22Rv1 (cell line): ENCODE data around the gene CIB2.

ENCODE experiments used
- H3K27ac ChIP-seq: fragments of 450-650 bp; 2 replicates; pipeline ENCODE4 v1.5.1; 2017
- CTCF ChIP-seq: fragments of 450-650 bp; IDR thresholded peaks from 2 replicates; pipeline ENCODE4 v1.5.1; 2017; ENCODE audit warnings: mild to moderate bottlenecking
- ZFX ChIP-seq: fragments of 450-650 bp; IDR thresholded peaks from 2 replicates; pipeline ENCODE4 v1.6.1; 2017; ENCODE audit warnings: antibody characterized with exemption, borderline replicate concordance

The CIB2 gene

GRCh38 chr15:78133801-78134200 is 2.6 kb upstream of the CIB2 start:
- TF ChIP-seq ZFX (no peak), CTCF (no peak)
- H3K27ac ChIP-seq = no peak overlapping the region

GRCh38 chr15:78130466-78131294 is 565 bp downstream of the CIB2 start:
- peak overlapping the region; percentile 53 for H3K27ac ChIP-seq
- TF ChIP-seq CTCF (no peak), ZFX (no peak)

- TF ChIP-seq CTCF (no peak), ZFX (no peak)
- H3K27ac ChIP-seq = 0 out of 2 replicates have a peak overlapping the region, but pooled peaks have one; percentile 53
These were observed 1.4 kb downstream of the CIB2 start for GRCh38 chr15:78129751-78130287.

GRCh38 chr15:78129077-78129750 is 2.0 kb downstream of the CIB2 start:
- no peak overlapping the region for H3K27ac ChIP-seq
- TF ChIP-seq ZFX (no peak), CTCF (no peak)

- no peak for TF ChIP-seq CTCF
- no peak for TF ChIP-seq ZFX
- H3K27ac ChIP-seq = peak overlapping the region; percentile 71
These were observed 3.4 kb downstream of the CIB2 start for GRCh38 chr15:78127882-78128281.

- no peak overlapping the region for H3K27ac ChIP-seq
- no peak for TF ChIP-seq ZFX
- no peak for TF ChIP-seq CTCF
These were observed 6.0 kb downstream of the CIB2 start for GRCh38 chr15:78125267-78125666.

- H3K27ac ChIP-seq = no peak overlapping the region
- no peak for TF ChIP-seq CTCF
These were observed 10.7 kb downstream of the CIB2 start for GRCh38 chr15:78120523-78120922.
